Measurements from ENCODE around the gene EQTN.
"Not testable (repeated sequence)": the region's sequence is repeated elsewhere in the genome, so short reads cannot be mapped to it uniquely, and the experiment has no call there.

EQTN gene

DNA sequence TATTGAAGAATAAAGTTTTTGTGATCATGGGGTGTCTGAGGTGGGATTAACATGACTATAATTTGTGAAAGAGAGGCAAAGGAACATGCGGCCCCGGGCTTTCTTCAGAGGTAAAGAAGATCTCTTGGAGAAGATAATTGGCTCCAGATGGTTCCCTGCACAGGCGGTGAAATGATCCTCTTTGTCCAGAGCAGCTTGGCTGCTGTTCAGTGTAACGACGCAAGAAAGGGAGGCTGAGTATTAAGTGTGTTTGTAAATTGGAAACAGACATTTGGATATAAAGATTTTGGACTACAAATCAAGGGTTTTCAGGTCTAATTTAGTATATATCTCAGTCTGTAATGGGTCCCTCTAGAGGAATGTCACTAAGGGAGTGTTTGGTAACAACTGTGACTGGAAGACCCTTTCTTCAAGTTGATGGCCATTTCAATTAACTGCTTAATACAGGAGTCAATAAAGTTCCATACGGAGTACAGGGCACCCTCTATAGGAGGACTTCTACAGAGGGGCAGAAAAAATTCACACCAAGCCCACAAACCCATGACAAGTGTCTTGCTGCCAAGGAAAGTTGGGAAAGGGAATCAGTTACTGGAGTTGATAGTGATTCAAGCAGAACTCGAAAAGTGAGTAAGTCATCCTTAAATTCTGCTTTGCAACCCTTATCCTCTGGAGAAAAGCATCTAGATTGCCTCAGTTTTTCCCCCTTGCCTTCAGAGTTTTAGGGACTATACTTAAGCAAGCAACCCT lies 4.1 kb downstream of the EQTN start:
- no peak for DNase-seq

DNA sequence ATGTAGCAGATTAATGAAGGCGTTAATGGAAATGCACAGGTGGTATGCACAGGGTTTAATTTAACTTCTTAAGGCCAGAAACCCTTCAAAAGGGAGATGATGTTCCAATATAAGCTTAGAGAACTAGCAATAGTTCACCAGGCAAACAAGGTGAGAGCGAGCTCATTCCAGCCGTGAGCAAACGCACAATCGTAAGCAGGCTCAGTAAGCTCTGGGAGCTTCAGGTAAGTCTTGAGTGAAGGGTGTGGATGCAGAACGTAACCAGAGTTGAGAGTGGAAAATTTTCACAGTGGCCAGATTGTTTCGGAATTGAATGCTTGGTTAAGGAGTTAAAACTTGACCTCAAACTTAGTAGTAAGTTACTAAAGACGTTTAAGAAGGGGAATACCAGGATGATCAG lies 5.7 kb downstream of the EQTN start:
- no peak for DNase-seq

DNA sequence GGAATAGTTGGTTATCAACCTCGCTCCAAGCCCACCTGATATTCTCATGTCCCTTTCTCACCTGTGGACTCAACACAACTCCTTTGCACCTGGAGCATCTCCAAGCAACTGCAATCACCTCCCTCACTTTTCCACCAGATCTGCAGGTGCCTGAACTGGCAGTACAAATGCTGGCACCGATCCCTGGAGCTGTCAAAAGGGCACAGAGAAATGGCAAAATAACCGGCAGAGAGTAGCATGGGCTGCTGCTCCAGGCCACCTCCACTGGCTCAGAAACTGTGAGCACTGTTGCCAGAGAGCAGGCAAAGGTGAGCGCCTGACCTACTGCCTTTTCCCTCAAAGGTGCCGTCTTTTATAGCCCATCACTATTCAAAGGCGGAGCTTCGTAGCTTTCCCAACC lies 14.7 kb downstream of the EQTN start:
- DNase-seq = no peak

GRCh38 chr9:27280860-27281259 lies 16.1 kb downstream of the EQTN start:
- DNase-seq = no peak

- DNase-seq = no peak
Measured at GRCh38 chr9:27280249-27280648, 16.7 kb downstream of the EQTN start.

DNA sequence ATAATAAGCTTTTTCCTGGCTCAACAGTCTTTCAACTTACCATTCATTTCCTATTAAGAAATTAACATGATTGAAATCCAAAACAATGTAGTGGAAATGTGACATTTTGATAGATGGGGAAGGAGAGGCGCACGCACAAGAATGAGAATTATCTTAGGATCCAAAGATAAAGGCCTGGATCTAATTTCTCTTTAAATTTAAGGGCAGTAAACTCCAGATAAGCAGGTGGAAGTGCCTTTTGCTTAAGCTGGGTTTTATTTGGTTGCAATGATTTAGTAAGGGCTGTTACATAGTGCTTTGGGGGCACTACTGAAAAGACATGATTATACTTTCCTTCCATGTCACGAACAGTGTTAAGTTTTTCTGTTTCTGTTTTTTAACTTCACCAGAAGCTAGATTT lies 17.3 kb downstream of the EQTN start:
- no peak for DNase-seq

GRCh38 chr9:27278374-27278773 lies 18.6 kb downstream of the EQTN start:
- DNase-seq = no peak

DNA sequence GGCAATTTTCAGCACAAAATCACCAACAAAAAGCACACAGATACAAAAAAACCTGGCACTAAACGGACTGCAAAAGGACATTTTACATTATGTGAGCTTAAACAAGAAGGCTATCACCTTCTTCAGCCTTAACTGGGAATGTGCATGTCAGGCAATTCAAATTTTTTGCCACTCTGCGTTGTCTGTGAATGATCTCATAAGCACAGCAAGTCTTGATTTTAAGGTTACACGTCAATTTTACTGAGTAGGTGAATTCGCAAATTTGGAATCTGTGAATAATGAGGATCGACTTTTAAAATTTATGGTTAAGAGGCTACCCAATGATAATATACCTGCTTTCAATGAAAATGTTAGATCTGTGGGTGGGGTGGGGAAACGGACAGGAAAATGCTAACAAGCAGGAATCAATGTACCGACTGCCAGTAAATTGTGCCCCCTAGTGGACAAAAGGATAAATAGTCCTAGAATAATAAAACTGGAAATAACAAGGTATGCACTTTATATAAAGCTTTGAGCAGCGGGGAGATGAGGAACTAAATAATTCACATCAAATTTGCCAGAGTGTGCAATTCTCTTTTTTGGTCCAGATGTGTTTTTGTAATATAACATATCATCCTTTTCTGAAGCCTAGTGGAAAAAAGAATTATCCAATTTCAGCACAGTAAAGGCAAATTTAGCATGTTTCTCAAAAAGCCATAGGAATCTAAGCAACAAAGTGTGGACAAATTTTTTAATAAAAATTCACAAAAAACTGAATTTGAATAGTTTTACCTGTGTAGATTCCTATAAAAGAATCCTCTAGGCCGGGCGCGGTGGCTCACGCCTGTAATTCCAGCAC lies 20.5 kb downstream of the EQTN start:
- no peak for DNase-seq

GRCh38 chr9:27273186-27273585 lies 23.8 kb downstream of the EQTN start:
- no peak for DNase-seq

DNA sequence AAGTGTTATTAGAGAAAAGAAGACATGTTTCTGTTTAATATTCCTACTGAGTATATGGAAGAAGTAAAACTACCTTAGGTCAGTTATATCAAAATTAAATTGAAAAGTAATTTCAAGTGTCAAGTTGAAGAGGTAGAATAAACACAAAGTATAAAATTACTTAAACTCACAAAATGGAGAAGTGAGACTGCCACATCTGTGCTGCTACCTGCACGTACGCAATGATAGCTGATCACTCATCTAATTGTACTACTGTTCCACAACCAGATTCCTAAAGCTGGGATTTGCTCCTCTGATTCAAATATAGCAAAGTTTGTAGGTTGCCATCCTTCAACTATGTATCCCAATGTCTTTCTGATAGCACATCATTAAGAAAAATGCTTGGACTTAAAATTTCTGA lies 24.8 kb downstream of the EQTN start:
- DNase-seq = no peak

DNA sequence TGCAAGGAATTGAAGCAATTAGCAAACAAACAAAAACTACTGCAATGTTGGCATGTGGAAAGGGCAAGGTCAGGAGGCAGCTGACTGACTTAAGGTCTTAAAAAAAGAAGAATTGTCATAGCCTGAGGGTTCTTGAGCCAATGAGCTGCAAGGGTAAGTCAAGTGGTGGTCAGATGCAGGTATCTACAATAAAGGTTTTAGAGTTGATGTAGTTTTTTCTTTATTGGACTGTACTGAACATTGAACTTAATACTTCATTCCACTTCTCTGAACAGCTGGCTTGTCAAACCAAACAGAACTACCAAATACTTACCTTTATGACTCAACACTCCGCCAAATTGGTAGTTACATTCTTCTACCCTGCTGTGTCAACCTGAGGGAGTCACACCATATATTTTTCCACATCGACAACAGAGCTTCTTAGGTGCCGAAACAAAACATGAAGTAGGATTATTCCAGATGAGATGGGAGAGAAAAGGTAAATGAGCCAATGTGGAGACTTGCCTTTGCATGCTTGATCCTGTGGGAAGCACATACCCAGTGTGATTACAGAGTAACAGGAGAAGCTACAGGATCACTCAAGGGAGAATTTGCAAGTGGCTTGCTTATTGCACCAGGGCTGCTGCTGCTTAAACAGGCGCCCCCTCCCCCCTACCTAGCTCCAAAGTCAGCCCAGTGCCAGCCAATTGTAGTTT lies 35.3 kb downstream of the EQTN start:
- no peak for DNase-seq

DNA sequence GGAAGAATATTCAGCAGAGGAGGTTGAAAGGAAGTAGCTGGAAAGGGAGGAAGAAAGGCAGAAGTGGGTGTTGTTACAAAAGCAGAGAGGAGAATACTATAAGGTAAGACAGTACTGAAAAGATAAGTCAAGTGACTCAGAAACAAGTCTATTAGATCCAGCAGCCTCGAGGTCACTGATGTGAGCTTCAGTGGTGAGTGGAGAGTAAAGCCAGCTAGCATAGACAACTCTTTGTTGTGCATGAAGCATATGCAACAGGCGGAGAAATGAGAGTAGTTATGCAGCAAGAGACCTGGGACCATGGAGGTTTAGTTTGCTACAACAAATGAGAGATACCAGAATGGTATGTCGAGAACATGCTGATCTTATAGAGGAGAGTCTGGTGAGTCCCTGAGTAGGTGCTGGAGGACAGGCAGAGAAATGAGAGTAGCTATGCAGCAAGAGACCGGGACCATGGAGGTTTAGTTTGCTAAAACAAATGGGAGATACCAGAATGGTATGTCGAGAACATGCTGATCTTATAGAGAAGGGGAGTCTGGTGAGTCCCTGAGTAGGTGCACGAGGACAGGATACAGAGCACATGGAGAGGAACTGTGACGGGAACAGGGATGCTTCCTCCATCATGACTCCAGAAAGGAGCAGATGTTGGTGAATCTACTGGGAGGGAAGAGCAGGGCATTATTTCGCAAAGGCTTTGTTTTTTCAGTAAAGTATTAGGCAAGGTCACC lies 36.0 kb downstream of the EQTN start:
- DNase-seq = no peak

GRCh38 chr9:27258662-27259061 lies 38.3 kb downstream of the EQTN start:
- no peak for DNase-seq

- no peak for DNase-seq
Measured at GRCh38 chr9:27248702-27249101, 48.2 kb downstream of the EQTN start.

- DNase-seq = no peak
Measured at GRCh38 chr9:27247756-27248155, 49.2 kb downstream of the EQTN start.

GRCh38 chr9:27239648-27240047 lies 57.3 kb downstream of the EQTN start:
- DNase-seq = not testable (repeated sequence)
